Hematopoietic multipotent progenitor cell treated with erythropoietin and hydrocortisone succinate and interleukin-3 and kit ligand, for 17 days (in vitro differentiated cells): ENCODE measurements around the gene TEAD1.
A peak's percentile ranks its signal among the peaks of the same experiment; 100 is the strongest.
"Not testable (repeated sequence)": the region's sequence is repeated elsewhere in the genome, so short reads cannot be mapped to it uniquely, and the experiment has no call there.

Experiments
- DNase-seq: peaks from one replicate; pipeline ENCODE4 v3.0.0-alpha.2; 2015; ENCODE audit warnings: low spot score

The TEAD1 gene

GRCh38 chr11:12864316-12865156, 190.3 kb downstream of the TEAD1 start:
- DNase-seq = no peak

DNA sequence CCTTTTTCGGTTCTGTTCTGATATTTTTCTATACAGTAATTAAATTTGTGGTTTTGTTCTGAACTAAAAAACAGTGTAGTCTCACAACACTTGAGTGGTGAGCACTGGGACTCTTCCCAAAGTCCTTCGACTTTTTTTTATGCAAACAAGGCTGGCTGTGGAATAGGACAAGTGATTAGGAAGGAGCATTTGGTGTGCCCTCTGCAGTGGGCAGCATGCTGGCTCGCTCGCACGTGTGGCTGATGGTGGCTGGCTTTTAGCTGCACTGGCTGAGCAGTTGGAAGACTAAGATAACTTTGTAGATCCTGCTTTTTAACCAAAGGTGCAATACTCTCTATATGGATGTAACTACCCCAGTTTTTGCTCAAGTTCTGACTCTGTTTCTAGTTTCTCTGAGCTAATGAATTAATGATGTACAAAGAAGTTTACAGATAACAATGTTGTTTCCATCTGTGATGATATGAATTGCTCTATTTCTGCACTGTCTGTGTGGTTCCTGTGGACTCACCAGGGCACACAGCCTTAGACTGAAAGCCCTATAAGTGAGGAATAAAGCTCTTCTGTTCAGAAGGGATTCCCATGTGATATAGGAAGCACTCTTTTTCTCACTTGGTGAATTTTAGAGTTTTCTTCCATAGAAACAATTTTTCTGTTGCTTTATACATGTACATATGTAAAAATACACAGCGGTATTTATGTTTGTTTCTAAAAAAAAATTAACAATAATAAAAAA, 191.8 kb downstream of the TEAD1 start:
- DNase-seq = no peak

GRCh38 chr11:12867531-12867930, 193.3 kb downstream of the TEAD1 start:
- DNase-seq = no peak

- DNase-seq = no peak
Observed at GRCh38 chr11:12868315-12869073, 194.3 kb downstream of the TEAD1 start.

GRCh38 chr11:12871241-12871640, 197.0 kb downstream of the TEAD1 start:
- no peak for DNase-seq

DNA sequence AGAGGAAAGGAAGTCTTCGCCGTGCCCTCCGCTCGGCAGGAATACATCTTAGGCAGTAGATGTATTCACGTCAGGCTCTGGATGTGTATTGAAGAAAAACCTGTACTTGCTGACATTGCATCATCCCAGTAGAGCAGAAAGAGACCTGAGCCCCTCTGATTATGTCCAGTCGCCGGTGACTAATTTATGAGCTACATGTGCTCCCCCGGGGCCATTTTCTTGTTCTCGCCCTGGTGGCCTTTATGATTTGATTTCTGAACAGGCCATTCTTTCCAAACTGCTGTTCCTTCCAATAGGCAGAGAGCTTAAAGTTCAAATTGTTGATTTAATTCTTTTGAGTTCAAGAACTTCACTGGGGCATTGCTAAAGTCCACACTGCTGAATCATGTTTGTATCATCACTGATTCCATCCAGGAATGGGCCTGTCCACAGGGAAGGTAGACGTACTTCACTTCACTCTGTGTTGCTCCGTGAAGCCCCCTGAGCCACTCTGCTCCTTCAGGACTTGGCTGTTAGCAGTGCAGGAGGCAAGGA, 197.6 kb downstream of the TEAD1 start:
- no peak for DNase-seq

DNA sequence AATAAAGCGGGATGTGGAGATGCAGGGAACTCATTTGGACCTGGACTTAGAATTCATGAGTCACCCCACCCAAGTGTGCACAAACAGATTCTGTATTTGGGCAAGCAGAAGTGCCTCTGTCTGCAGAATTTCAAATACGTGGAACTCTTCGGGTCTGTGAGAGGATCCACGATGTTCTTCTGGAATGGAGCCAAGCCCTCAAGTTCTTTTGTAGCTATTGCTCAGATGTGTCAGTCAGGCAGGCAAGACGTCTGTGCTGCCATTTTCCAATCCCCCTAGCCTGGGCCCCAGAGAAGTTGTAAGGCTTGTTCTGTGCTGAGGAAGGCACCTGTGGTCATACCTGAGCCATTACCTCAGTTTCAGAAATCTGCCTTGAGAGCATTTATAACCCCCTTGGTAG, 202.1 kb downstream of the TEAD1 start:
- no peak for DNase-seq

GRCh38 chr11:12876988-12877387, 202.8 kb downstream of the TEAD1 start:
- DNase-seq = no peak

DNA sequence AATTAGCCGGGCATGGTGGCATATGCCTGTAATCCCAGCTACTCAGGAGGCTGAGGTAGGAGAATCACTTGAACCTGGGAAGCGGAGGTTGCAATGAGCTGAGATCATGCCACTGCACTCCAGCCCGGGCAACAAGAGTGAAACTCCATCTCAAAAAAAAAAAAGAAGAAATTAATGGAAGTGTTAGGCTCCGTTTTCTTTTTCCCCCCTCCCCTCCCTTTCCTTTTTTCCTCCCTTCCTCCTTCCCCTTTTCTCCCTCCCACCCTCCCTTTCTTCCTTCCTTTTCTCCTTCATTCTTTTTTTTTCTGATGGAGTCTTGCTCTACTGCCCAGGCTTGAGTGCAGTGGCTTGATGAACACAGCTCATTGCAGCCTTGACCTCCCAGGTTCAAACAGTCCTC, 203.3 kb downstream of the TEAD1 start:
- not testable (repeated sequence) for DNase-seq

DNA sequence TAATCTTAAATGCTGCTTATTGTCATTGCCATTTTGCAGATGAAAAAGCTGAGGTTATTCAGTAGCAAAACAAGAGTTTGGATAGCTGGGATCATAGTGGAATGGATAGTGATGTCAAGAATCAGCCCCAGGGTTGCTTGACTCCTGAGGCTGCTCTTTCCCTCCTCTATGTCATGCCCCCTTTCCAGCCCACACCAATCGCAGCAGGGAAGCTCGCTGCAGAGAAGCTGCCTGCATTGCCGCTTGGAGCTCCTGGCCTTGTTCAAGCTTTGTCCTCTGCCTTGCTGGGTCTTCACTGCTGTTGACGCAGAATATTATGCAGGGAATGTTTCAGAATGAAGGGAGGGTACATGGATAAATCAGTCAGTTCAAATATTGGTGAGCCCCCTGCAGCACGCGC, 206.1 kb downstream of the TEAD1 start:
- DNase-seq = no peak

GRCh38 chr11:12882670-12883069, 208.4 kb downstream of the TEAD1 start:
- no peak for DNase-seq

DNA sequence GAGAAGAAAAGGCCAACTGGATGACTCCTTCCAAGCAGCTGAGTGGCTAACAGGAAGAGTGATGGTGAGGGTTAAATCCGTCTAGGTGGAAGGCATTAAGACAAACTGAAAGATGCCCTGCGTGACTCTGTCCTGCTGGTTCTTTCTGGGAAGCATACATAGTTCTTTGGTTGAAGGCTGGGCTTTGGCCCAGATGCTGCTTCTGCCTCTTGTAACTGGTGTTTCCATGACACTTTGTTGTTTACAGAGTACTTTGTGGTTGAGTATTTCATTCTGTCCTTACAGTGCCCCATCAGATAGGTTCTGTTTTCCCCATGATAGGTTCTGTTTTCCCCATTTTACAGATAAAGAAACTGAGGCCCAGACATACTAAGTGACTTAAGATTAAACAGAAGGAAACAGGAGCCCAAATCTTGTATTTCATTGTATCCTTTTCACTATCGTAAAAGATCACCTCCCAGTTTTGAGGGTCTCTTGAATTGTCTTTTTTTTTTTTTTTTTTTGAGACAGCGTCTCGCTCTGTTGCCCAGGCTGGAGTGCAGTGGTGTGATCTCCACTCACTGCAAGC, 210.6 kb downstream of the TEAD1 start:
- no peak for DNase-seq

DNA sequence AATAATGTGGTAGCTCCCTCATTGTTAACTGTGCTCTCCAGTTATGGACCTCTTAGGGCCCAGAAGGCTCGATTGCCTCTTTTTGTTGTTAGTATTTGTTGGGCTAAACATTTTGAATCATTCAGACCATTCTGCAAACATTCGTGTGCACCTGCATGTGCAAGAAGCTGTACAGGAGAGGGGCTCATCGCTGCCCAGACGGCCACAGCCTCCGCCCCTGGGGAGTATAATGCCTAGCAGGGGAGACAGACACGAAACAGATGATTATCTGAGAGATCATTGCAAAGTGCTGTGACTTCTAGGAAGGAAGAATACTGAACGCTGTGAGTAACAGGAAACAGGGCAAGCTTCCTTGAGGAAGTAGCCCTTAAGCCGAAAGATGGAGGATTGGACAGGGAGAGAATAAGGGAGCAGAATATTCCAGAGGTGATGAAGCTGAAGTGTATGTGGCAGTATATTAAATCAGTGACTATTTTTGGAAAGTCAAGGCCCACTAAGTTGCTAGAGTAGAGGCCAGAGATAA, 211.6 kb downstream of the TEAD1 start:
- DNase-seq = no peak

DNA sequence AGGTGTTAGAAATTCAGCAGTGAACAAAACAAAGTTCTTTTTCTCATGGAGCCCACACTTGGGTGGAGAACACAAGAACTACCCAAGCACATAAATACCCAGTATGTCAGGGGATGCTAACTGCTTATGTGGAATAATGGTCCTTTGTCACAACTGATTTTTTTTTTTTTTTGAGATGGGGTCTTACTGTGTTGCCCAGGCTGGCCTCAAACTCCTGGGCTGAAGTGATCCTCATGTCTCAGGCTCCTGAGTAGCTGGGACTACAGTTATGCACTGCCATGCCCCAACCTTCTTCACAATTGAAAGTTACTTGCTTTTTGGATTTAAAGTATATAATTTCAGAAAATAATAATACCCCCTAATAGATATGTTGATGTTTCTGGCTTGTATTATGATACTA, 212.3 kb downstream of the TEAD1 start:
- no peak for DNase-seq

GRCh38 chr11:12888525-12889158, 214.4 kb downstream of the TEAD1 start:
- DNase-seq = peak; percentile 26

DNA sequence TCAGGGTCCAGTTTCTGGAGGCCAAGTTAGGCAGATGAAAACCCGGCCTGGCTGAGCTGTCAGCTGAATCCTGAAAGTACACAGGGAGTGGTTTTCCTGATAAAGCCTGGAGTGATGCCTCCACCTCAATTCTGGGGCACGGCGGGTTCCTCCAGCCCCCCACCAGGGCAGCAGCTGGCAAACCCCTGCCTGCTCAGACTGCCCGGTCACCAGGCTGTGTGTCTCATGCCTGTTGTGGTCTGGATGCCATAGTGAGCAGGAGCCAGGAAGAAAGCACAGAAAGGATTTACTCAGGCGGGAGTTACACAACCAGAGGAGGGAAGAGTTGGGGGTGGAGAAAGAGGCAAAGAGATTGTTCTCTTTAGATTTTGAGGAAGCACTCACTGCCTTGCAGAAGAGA, 215.0 kb downstream of the TEAD1 start:
- DNase-seq = no peak

GRCh38 chr11:12890476-12890875, 216.3 kb downstream of the TEAD1 start:
- DNase-seq = no peak

- no peak for DNase-seq
Observed at GRCh38 chr11:12893787-12894672, 219.8 kb downstream of the TEAD1 start.

DNA sequence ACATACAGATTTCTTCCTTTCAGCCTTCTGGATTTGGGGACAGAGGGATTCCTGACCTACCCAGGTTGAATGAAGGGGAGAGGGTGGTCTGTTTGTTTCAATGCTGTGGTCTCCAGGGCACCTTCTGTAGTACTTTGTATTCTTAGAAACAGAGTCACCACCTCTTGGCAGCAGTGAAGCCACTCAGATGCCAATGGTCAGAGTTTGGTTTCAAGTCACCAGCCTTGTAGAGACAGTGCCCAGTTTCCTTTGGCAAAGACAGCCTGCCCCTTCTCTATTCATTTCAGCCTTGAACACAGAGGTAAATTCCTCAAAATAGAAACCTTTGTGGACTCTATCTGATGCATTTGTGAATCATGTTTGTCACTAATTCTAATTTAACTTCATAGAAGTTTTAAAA, 223.2 kb downstream of the TEAD1 start:
- DNase-seq = no peak

DNA sequence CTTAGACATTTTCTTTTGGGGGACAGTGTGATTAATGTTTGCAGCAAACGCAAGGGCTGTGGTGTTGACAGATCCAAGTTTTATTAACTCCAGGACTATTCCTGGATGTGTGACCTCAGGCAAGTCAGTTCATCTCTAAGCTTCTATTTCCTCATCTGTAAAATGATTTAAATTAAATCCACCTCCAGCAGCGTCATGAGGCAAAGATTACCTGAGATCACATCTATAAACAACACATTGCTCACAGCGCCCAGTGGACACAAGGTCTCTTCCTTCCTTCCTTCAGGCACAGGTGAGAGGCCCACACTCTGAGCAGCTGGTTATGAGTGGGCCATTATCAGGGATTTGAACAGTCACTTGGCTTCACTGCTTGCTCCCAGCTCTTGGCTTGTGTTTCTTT, 223.6 kb downstream of the TEAD1 start:
- DNase-seq = no peak
